ENCODE results near the gene LTBP1. TPM values are rescaled to one million over a fixed set of nuclear protein-coding genes. Genes with fewer than 3 reads are reported as not detected.
A peak's percentile ranks its signal among the peaks of the same experiment; 100 is the strongest.

LTBP1 gene
- total RNA-seq, 4 donors from 2014 or later: 8.7 to 18.7 (median 13.0) TPM

DNA sequence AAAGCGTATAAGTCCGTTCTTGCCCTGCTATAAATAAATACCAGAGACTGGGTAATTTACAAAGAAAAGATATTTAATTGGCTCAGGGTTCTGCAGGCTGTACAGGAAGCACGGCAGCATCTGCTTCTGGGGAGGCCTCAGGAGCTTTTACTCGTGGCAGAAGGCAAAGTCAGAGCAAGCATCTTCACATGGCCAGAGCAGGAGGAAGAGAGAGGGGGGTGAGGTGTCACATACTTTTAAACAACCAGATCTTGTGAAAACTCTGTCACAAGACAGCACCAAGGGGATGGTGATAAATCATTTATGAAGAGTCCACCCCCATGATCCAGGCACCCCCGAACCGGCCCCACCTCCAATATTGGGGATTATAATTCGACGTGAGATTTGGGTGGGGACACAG lies 130.6 kb downstream of the LTBP1 start:
- 60% methylated on average over 8 of the region's 8 CpGs for WGBS
- H3K27me3 ChIP-seq: no peaks in the 10 kb centered on the region

DNA sequence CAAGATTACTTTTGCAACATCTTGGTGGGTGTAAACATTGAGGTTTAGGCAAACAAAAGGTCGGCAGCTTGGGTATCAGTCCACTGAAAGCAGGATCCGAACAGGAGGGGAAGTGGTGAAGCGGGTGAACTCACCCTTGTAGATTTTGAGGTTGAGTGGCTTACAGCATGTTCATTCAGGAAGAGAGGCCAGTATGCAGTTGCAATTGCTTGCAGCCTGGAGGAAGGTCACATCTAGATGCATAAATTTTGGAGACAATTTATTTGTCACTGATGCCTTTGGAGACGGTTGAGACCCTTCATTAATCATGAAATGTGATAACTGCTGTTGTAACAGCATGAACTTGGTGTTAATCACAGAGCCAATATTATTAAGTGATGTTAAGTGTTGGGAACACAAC lies 131.1 kb downstream of the LTBP1 start:
- 55% methylated on average over 4 of the region's 4 CpGs for WGBS
- no peak overlapping the region for H3K4me3 ChIP-seq
- H3K36me3 ChIP-seq: no peaks in the 10 kb centered on the region
- no peak for DNase-seq (ENCODE audit: low spot score in 2 of 2)
- no peaks in the 10 kb centered on the region for H3K27me3 ChIP-seq
- TF ChIP-seq POLR2AphosphoS5 (IDR thresholded peaks at IDR 0.05) (no peak), POLR2A (IDR thresholded peaks at IDR 0.05) (no peak), EP300 (IDR thresholded peaks at IDR 0.05) (no peak)
- TF ChIP-seq, protein P1, sequence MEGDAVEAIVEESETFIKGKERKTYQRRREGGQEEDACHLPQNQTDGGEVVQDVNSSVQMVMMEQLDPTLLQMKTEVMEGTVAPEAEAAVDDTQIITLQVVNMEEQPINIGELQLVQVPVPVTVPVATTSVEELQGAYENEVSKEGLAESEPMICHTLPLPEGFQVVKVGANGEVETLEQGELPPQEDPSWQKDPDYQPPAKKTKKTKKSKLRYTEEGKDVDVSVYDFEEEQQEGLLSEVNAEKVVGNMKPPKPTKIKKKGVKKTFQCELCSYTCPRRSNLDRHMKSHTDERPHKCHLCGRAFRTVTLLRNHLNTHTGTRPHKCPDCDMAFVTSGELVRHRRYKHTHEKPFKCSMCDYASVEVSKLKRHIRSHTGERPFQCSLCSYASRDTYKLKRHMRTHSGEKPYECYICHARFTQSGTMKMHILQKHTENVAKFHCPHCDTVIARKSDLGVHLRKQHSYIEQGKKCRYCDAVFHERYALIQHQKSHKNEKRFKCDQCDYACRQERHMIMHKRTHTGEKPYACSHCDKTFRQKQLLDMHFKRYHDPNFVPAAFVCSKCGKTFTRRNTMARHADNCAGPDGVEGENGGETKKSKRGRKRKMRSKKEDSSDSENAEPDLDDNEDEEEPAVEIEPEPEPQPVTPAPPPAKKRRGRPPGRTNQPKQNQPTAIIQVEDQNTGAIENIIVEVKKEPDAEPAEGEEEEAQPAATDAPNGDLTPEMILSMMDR (IDR thresholded peaks at IDR 0.05): no peak
- H3K4me1 ChIP-seq: no peaks in the 10 kb centered on the region
- no peak overlapping the region for H3K27ac ChIP-seq
- H3K9me3 ChIP-seq: no peaks in the 10 kb centered on the region

More for the DNA sequence above, 130.6 kb downstream of the LTBP1 start:
- Histone ChIP-seq H3K36me3 (no peaks in the 10 kb centered on the region), H3K27ac (no peak overlapping the region), H3K4me1 (no peaks in the 10 kb centered on the region), H3K9me3 (no peaks in the 10 kb centered on the region), H3K4me3 (no peak overlapping the region)
- no peak for DNase-seq (ENCODE audit: low spot score in 2 of 2)
- no peak for TF ChIP-seq POLR2AphosphoS5 (IDR thresholded peaks at IDR 0.05)
- no peak for TF ChIP-seq POLR2A (IDR thresholded peaks at IDR 0.05)
- no peak for TF ChIP-seq EP300 (IDR thresholded peaks at IDR 0.05)
- TF ChIP-seq, protein P1 (IDR thresholded peaks at IDR 0.05): no peak

DNA sequence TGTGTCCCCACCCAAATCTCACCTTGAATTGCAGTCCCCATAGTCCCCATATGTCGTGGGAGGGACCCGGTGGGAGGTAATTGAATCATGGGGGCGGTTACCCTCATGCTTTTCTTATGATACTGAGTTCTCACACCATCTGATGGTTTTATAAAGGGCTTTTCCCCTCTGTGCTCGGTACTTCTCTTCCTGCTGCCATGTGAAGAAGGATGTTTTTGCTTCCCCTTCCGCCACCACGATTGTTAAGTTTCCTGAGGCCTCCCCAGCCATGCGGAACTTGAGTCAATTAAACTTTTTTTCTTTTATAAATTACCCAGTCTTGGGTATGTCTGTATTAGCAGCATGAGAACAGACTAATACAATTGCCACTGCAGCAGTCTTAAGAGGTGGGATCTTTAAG lies 134.9 kb downstream of the LTBP1 start:
- WGBS: 63% methylated on average over 7 of the region's 7 CpGs
- Histone ChIP-seq H3K36me3 (no peaks in the 10 kb centered on the region), H3K27me3 (no peaks in the 10 kb centered on the region), H3K9me3 (no peaks in the 10 kb centered on the region), H3K4me1 (peaks cover 23% of the 10 kb centered on the region), H3K27ac (no peak overlapping the region), H3K4me3 (no peak overlapping the region)
- TF ChIP-seq POLR2A (IDR thresholded peaks at IDR 0.05) (no peak), POLR2AphosphoS5 (IDR thresholded peaks at IDR 0.05) (no peak), EP300 (IDR thresholded peaks at IDR 0.05) (no peak)
- TF ChIP-seq, protein P1 (IDR thresholded peaks at IDR 0.05): no peak
- DNase-seq (ENCODE audit: low spot score in 2 of 2): no peak

DNA sequence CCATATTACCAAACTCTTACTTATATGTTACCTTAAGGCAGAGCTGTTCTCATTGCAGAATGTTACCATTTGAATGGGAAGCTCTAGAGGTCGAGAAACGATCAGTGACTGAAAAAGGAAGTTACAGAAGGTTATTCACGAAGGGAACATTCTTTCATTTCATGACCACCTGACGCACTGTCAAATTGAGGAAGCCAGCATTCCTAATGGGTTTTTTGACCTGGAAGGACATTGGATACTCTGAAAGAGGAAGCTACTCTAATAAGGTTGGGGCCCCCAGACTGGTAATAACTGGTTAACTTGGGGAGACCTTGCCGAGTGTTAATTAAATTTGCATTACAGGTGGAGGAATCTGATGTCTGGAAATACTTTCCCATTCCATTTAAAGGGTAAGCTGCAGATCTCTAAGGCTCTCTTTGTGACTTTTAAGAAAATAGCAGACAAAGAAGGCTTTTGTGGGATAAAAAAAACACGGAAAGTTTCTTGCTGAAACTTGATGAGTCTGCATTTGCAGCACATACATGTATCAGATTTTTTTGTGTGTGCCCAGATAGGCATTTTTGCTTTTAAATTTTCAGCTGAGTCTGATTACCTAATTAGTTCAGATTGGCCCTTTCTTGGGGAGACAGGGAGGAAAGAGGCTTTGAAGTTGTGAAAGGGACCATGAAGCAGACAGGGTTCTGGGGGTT lies 137.1 kb downstream of the LTBP1 start:
- TF ChIP-seq, protein P1 (IDR thresholded peaks at IDR 0.05): no peak
- TF ChIP-seq POLR2A (IDR thresholded peaks at IDR 0.05) (no peak), EP300 (IDR thresholded peaks at IDR 0.05) (no peak), POLR2AphosphoS5 (IDR thresholded peaks at IDR 0.05) (no peak)
- H3K27ac ChIP-seq: peak overlapping the region; percentile 10
- no peak for DNase-seq (ENCODE audit: low spot score in 2 of 2)
- H3K36me3 ChIP-seq: no peaks in the 10 kb centered on the region
- H3K4me1 ChIP-seq: peaks cover 27% of the 10 kb centered on the region
- H3K9me3 ChIP-seq: no peaks in the 10 kb centered on the region
- 72% methylated on average over 6 of the region's 6 CpGs for WGBS
- no peaks in the 10 kb centered on the region for H3K27me3 ChIP-seq
- H3K4me3 ChIP-seq: no peak overlapping the region

DNA sequence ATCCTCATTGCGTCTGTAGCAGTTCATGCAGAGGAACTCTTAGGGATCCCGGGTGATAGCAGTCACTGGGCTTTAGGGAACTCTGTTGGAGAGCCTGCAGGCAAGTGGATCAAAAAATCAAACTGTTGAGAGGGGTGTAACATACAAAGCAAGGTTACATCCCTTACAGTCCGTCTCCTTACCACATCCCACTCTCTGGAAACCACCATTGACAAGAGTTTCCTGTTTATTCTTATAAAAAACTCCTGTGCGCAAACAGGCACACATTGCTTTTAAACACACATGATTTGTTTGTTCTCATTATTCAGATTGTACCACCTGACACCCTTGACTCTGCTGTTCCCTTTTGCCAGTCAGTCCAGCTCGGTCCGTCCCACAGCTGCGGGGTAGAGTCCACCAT lies 137.7 kb downstream of the LTBP1 start:
- TF ChIP-seq POLR2AphosphoS5 (IDR thresholded peaks at IDR 0.05): no peak
- TF ChIP-seq, protein P1 (IDR thresholded peaks at IDR 0.05): no peak
- no peak for TF ChIP-seq EP300 (IDR thresholded peaks at IDR 0.05)
- no peak for TF ChIP-seq POLR2A (IDR thresholded peaks at IDR 0.05)
- Histone ChIP-seq H3K9me3 (no peaks in the 10 kb centered on the region), H3K27ac (peak overlapping the region; percentile 10)

More for the DNA sequence above, 137.7 kb downstream of the LTBP1 start:
- Histone ChIP-seq H3K36me3 (no peaks in the 10 kb centered on the region), H3K4me1 (peaks cover 27% of the 10 kb centered on the region), H3K27me3 (no peaks in the 10 kb centered on the region), H3K4me3 (no peak overlapping the region)
- DNase-seq (ENCODE audit: low spot score in 2 of 2): no peak
- WGBS: 84% methylated on average over 7 of the region's 7 CpGs

All from suprapubic skin (tissue), 4 donors.